ENCODE results near the gene EMID1.
A peak's percentile ranks its signal among the peaks of the same experiment; 100 is the strongest.
"Not testable (repeated sequence)": the region's sequence is repeated elsewhere in the genome, so short reads cannot be mapped to it uniquely, and the experiment has no call there.

The EMID1 gene

GRCh38 chr22:29231971-29232959, 26.6 kb downstream of the EMID1 start:
- no peak for DNase-seq

- DNase-seq: no peak
These were observed 27.7 kb downstream of the EMID1 start for GRCh38 chr22:29233277-29233877.

DNA sequence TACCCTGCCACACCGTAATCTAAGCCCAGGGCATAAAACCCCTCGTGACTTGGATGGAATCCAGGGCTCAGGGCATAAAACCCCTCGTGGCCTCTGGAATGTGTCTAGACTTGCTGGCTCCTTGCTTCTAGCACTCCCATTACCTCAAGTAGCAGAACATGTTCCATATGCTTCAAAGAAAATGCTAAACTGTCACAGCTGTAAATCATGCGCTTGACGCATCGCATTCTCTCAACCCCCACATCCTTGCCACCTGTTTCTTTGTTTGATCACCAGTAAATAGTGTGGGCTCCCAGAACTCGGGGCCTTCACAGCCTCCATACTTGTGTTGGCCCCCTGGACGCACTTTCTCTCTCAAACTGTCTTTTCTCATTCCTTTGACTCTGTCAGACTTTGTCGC, 34.8 kb downstream of the EMID1 start:
- DNase-seq: not testable (repeated sequence)

DNA sequence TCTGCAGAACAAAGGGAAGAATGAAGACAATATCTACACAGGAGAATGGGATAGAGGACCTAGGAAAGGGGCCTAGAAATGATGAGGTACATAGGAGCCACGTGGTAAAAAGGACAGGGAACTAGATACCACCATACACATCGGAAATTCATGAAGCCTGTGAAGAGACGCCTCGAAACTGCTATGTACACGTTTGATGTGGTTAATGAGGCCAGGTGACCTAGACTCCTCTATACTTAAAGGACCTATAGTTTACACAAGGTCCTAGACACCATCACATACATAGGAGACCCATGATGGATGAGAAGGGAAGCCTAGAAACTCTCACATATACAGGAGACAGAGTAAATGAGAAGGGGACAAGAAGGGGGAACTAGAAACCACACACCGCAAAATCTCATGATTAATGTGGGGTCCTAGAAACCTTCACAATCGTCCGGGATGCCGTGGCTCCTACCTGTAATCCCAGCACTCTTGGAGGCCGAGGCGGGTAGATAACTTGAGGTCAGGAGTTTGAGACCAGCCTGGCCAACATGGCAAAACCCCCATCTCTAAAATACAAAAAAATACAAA, 38.3 kb downstream of the EMID1 start:
- DNase-seq: no peak

DNA sequence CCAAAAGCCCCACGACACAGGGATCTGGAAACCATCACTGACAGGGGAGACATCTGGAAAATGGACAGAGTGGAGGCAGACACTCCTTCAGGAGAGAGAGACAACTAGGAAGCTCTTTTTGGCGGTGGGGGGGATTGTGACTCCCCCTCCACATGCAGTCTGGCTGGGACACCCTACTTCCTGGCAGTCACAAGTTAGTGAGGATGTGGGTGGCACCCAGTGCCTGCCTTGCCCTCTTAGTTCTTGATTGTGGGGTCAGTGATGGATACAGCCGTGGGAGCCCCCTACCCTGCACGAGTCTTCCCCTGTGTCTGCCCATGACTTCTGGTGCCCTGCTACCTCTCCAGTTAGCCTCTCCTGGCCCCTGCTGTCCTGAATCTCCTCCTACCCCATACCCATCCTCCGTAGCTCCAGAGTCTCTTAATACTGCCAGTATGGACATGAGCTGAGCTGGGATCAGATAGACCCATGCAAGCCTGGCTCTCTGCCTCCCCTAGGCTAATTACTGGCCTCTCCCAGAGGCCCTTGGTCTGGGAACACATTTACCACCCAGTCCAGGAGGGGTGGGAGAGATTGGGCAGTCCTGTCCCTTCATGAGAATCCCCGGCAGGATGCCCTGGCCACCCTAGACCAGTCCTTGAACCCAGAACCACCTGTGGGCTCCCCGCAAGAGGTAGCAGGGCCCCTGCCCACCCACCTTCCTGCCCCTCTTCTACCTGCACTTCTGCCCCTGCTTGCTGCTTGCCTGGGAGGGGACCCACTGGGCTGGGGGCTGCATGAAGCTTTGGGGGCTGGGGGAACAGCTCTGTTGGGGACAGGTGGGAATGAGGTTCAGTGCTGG, 39.3 kb downstream of the EMID1 start:
- DNase-seq: no peak

DNA sequence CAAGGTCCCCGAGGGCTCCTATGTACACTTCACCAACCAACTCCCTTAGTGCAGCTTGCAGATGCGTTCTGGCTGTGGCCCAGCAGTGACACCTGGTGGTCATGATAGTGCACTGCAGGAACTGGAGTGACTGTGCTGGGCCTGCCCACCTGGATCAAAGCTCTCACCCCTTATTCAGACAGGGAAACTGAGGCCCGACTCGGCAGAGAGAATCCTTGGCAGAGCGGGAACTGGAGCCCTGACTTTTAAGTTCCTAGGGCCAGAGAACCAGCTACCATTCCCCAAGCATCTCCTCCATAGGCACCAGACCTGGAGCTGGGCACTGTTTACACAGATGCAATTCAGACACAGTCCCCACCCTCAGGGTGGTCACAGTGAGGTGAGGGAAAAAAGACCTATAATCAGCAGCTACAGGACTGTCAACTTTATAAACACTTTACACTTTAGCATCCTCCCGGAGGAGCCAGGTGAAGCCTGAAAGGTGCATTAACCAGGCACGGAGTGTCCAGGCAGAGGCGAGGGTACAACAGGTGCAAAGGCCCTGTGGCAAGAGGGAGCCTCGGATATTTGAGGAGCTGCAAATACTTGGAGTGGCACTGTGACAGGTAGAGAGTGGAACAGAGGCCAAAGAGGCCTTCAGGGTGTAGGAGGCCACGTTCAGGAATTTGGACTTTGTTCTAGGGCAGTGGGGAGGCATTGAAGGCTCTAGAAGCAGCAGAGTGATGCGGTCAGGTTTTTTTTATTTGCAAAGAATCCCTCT, 40.1 kb downstream of the EMID1 start:
- peak; percentile 65 for DNase-seq

- DNase-seq: not testable (repeated sequence)
These were observed 42.2 kb downstream of the EMID1 start for GRCh38 chr22:29247891-29248290.

- DNase-seq: no peak
These were observed 45.6 kb downstream of the EMID1 start for GRCh38 chr22:29251265-29251664.

- no peak for DNase-seq
These were observed 46.5 kb downstream of the EMID1 start for GRCh38 chr22:29251981-29252911.

- DNase-seq: no peak
These were observed 48.0 kb downstream of the EMID1 start for GRCh38 chr22:29253561-29254285.

- no peak for DNase-seq
These were observed 48.6 kb downstream of the EMID1 start for GRCh38 chr22:29254286-29254660.

DNA sequence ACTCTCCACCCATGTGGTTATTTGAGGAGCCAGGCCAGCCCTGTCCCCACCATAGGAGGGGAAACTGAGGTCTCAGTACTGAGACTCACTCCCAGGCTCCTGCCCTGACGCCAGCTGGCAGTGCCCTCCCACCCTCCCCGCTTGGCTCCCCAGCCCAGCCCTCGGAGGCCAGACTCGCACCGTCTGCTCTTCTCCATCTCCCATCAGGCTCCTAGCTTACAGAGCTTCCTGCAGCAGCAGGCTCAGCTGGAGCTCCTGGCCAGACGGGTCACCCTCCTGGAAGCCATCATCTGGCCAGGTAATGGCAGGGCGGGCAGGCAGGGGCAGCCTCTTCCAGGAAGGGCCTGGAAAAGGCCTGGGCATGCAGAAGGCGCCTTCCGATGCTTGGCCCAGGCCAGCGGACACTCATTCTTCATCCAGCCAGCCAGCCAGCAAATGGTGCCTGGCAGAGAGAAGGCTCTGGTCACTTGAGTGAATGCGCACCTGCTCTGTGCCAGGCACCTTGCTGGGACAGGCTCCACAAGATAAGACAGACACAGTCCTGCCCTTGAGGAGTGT, 49.4 kb downstream of the EMID1 start:
- DNase-seq: no peak

DNA sequence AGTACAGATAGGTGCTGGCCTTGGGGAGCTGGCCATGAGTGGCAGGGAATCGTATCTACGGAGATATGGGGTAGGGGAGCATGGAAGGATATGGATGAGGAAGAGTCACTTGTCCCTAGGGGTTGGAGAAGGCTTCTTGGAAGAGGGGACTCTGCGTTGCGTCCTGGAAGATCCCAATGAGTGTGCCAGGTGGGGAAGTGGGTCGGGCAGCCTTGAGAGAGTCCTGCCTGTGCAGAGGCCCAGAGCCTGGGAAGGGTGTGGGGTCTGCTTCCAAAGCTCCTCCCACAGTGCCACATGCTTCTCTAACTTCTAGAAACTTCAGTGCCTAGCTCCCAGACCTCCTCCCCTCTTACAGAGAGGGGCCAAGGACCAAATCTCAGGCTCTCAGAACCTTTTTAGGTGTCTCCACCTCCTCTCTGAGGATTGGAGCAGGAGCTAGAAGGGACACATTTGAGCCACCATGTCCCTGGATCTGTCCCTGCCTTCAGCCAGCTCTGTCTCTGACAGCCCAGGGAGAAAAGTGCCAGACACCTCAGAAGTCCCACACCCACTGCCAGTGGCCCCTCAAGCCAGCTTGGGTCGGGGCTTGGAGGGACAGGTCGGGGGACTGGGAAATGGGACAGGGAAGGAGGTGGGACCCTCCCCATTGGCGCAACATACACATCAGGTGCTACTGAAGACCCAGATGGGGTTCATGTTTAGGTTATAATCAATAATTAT, 51.1 kb downstream of the EMID1 start:
- no peak for DNase-seq

DNA sequence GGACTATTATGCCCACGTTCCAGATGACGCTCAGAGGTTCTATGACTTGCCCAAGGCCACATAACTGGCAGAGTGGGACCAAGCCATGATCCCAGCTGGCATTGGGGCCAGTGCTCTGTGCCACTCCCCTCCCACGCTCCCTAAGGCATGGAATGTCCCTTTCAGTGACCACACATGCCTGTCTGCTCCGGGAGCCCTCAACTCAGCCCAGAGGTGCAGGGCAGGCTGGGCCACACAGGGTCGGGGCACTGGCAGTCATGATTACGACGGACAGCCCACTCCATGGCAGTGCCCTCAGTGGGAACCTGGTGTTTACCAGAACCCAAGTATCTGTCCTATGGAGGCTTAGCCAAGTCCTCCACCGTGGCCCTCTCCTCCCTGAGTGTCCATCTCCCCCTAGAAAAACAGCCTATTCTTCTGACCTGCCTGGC, 52.1 kb downstream of the EMID1 start:
- DNase-seq: no peak

GRCh38 chr22:29258407-29259252, 52.9 kb downstream of the EMID1 start:
- no peak for DNase-seq

DNA sequence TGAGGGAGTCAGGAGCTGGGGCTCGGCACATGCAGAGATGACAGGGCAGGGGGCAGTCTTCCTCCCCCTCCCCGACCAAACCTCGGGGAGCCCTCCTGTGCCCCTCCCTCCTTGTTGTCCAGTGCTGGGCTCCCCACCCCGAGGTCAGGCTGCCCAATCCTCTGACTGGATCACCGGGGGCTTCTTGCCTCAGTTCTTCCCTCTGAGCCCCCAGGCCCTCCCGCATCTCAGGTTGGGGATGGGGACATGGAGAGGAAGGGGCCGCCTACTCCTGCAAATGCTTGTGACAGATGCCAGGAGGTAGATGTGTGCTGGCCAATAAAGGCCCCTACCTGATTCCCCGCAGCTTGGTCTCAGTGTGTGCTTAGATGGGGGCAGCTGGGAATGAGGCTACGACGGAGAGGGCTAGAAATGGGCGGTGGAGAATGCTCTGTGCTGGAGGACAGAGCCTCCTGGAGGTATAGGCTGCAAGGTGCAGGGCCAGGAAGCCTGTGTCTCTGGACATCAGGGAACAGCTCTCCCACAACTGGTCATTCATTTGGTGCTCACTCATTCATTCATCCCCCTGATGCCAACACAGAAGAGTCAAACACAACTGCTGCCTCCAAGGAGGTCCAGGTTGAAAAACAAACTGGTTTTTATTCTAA, 53.7 kb downstream of the EMID1 start:
- DNase-seq: no peak

DNA sequence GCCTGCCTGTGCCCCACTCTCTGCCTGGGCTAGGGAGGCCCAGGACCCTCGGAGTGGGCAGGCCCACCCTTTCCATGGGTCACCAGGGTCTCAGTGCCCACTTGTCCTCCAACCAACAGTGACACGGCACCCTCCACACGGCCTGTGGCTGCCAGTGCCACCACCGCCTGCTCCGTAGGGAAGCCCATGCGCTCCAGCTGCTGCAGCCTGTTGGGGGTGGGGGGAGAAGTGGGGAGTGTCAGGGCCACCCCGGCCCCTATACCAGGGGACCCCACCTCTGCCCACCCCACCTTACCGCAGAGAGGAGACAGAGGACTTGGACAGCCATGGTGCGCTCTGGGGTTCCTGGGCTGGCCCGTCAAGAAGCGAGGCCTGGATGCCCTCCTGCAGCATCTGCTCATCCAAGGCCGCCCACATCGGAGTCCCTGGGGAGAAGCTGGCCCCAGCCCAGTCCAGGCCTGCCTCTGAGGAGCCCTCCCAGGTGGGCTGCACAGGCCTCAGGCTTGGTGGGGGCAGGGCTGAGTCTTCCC, 54.4 kb downstream of the EMID1 start:
- DNase-seq: no peak

Data from midbrain (tissue), 1 donor.